GM12878 (cell line): Measurements from ENCODE around the gene INSIG1.

Experiments
- FOS ChIP-seq: IDR thresholded peaks from 3 replicates; pipeline ENCODE4 v1.6.1; 2011; ENCODE audit warnings: borderline replicate concordance; ENCODE audit not compliant: insufficient read length; ENCODE audit errors: extremely low read depth
- POLR2A ChIP-seq: IDR thresholded peaks from 2 replicates; pipeline ENCODE4 v1.6.1; 2011; ENCODE audit warnings: low read depth, mild to moderate bottlenecking, low read length
- SRF ChIP-seq, 2 experiments: IDR thresholded peaks; 2 replicates each; pipeline ENCODE4 v1.6.1; 2011; ENCODE audit warnings: low read depth in 2 of 2, low read length in 2 of 2, mild to moderate bottlenecking in 1 of 2, moderate library complexity in 1 of 2
- TF ChIP-seq, protein P1 (sequence below): IDR thresholded peaks from 2 replicates; pipeline ENCODE4 v1.6.1; 2012; ENCODE audit warnings: mild to moderate bottlenecking, low read depth, low read length

DNA sequence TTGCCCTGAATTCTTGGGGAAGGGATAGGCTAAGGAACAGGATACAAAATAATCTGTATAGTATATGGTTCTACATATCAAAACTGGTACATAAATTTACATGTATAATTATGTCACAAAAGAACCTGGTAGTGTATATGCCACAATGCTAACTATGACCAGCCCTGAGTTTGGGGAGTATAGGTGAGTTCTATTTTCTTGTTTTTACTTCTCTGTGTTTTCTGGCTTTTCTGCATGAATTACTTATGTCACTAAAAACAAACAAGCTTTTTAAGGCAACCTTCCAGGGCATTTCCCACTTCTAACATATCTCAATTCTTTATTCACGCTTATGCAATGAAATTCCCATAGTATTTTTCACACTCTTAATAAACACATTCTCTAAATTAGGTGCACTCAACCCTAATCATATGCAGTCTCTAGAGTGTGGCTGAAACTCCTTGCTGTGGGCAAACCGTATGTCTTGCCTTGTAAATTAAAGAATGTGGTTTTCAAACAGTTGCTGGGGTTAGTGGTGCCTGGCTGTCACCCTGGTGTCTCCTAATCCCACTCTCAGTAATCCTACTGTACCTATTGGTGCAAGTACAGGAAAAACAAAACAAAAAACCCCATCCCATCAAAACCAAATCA is 14.0 kb upstream of the INSIG1 start:
- TF ChIP-seq SRF (IDR thresholded peaks at IDR 0.05; ENCODE audit: low read depth in 2 of 2, low read length in 2 of 2) = no peak
- TF ChIP-seq, protein P1, sequence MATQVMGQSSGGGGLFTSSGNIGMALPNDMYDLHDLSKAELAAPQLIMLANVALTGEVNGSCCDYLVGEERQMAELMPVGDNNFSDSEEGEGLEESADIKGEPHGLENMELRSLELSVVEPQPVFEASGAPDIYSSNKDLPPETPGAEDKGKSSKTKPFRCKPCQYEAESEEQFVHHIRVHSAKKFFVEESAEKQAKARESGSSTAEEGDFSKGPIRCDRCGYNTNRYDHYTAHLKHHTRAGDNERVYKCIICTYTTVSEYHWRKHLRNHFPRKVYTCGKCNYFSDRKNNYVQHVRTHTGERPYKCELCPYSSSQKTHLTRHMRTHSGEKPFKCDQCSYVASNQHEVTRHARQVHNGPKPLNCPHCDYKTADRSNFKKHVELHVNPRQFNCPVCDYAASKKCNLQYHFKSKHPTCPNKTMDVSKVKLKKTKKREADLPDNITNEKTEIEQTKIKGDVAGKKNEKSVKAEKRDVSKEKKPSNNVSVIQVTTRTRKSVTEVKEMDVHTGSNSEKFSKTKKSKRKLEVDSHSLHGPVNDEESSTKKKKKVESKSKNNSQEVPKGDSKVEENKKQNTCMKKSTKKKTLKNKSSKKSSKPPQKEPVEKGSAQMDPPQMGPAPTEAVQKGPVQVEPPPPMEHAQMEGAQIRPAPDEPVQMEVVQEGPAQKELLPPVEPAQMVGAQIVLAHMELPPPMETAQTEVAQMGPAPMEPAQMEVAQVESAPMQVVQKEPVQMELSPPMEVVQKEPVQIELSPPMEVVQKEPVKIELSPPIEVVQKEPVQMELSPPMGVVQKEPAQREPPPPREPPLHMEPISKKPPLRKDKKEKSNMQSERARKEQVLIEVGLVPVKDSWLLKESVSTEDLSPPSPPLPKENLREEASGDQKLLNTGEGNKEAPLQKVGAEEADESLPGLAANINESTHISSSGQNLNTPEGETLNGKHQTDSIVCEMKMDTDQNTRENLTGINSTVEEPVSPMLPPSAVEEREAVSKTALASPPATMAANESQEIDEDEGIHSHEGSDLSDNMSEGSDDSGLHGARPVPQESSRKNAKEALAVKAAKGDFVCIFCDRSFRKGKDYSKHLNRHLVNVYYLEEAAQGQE = no peak
- TF ChIP-seq FOS = no peak
- no peak for TF ChIP-seq POLR2A
